GM13977 (cell line): ENCODE measurements around the gene WLS.

Source experiments
- DNase-seq: peaks from one replicate; pipeline ENCODE4 v3.0.0; 2012; ENCODE audit warnings: low spot score
- in situ Hi-C: fragments of 300-500 bp; cut with MboI; formaldehyde crosslinking; loops from one replicate; pipeline ENCODE4 v1.12.0; 2022; ENCODE audit warnings: low sequenced_read_pairs, low pct_unique_long_range_greater_than_20kb, mixed read lengths, inconsistent platforms; ENCODE audit not compliant: unreplicated experiment
- TF ChIP-seq, protein P1 (sequence below): IDR thresholded peaks from 2 replicates; pipeline ENCODE4 v1.5.1; 2012; ENCODE audit warnings: mild to moderate bottlenecking, control low read depth; ENCODE audit not compliant: insufficient read depth; ENCODE audit errors: extremely low read depth, missing control alignments

WLS gene

DNA sequence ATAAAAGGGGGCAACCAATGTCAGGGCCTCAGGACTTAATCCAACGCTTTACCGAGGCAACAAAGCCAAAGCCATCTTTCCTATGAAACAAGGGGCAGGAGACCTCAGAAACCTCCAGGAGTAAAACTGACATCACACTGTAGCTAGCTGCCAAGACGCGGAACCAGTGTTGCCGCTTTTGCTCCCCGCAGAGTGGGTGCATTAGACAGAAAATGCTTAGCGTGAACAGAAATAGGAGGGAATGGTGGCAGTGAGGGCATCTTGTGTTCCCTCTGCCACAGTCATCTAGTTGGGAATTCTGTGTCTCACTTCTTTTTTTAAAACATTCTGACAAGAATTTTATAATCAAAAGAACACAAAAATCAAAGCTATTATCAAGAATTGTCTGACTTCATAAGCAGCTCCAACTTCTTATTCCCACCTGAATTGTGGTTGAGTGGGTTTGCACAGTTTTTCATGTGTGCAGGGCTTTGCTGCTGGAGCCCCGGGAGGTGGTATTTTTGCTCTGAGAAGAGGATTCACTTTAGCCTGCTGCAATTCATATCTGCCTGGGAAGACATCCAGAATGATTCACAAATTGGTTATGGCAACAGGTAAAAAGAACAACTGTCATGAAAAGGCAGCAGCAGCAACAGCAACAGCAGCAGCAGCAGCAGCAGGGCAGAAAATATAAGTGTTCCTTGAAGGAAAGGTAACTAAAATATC lies 99.7 kb downstream of the WLS start:
- in situ Hi-C loops, result no loop called here
- TF ChIP-seq, protein P1, sequence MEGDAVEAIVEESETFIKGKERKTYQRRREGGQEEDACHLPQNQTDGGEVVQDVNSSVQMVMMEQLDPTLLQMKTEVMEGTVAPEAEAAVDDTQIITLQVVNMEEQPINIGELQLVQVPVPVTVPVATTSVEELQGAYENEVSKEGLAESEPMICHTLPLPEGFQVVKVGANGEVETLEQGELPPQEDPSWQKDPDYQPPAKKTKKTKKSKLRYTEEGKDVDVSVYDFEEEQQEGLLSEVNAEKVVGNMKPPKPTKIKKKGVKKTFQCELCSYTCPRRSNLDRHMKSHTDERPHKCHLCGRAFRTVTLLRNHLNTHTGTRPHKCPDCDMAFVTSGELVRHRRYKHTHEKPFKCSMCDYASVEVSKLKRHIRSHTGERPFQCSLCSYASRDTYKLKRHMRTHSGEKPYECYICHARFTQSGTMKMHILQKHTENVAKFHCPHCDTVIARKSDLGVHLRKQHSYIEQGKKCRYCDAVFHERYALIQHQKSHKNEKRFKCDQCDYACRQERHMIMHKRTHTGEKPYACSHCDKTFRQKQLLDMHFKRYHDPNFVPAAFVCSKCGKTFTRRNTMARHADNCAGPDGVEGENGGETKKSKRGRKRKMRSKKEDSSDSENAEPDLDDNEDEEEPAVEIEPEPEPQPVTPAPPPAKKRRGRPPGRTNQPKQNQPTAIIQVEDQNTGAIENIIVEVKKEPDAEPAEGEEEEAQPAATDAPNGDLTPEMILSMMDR, result no peak
- no peak for DNase-seq

- DNase-seq, result no peak
- TF ChIP-seq, protein P1, result no peak
- in situ Hi-C loops, result no loop called here
Observed at GRCh38 chr1:68131261-68131660, 101.1 kb downstream of the WLS start.

- in situ Hi-C loops, result no loop called here
- TF ChIP-seq, protein P1, result no peak
- DNase-seq, result no peak
Observed at GRCh38 chr1:68129536-68130250, 102.6 kb downstream of the WLS start.

DNA sequence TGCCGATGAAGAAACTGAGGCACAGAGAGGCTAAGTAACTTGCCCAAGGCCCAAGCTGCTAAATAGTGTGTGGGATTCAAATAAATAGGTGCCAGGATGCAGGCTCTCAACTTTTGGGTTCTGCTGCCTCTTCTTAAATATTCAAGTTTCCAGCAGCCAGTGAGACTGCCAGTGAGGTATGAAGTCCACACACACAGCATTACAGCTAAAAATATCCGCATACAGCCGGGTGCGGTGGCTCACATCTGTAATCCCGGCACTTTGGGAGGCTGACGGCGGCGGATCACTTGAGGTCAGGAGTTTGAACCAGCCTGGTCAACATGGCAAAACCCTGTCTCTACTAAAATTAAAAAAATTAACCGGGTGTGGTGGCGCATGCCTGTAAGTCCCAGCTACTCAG lies 103.5 kb downstream of the WLS start:
- DNase-seq, result no peak
- TF ChIP-seq, protein P1, result no peak
- in situ Hi-C loops, result no loop called here

DNA sequence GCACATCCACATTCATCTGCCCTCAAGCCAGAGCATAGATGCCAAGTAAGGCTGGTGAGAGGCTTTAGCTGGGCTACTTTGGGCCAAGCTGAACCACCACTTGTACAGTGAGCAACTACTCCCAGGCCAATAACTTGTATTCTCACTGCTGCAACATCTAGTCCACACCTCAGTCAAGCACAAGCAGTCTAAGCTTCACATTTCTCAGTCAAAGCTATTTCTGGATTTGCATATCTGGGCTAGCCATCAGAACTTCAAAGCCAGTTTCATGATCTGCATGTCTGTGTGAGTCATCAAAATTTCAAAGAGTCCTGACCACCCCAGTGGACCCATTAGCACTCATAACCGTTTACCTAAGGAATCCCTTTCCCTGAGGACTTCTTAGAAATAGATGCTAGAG lies 104.2 kb downstream of the WLS start:
- DNase-seq, result no peak
- in situ Hi-C loops, result no loop called here
- TF ChIP-seq, protein P1, result no peak

DNA sequence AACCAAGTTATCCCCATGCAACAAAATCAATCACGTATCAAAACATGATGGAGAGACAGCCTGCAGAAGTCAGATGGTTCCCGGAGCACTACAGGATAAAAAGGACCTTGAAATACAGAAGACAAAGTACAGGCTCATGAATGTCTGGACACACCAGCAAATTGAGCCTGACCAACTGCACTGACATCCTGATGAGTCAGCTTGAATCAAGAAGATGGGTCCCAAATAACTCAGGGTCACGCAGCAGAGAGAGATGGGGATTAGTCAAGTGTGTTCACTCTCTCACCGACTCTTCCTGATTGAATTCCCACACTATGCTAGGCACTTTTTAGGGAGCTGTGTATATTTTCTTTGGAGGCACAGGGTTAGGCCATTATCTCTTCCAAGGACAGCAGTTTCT lies 110.8 kb downstream of the WLS start:
- TF ChIP-seq, protein P1, result no peak
- in situ Hi-C loops, result loop anchor here (25.0 kb wide), 2 partner anchors 216 to 1616 kb away; no protein-coding TSS in a partner anchor
- DNase-seq, result no peak
